Suppressor macrophage (primary cell): ENCODE data around the gene FGF14.

Source experiments
- DNase-seq, 4 experiments: peaks; one replicate each; pipeline ENCODE4 v3.0.0-alpha.2; 2020 to 2022
- total RNA-seq, 17 experiments: gene quantifications; one replicate each; lab custom pipeline; 2026; ENCODE audit warnings: mixed read lengths in 6 of 17, inconsistent platforms in 3 of 17; lab: John Stamatoyannopoulos, UW

The FGF14 gene
- total RNA-seq, result 0 to 5.7 (median 0) reads per million in 17 experiments

DNA sequence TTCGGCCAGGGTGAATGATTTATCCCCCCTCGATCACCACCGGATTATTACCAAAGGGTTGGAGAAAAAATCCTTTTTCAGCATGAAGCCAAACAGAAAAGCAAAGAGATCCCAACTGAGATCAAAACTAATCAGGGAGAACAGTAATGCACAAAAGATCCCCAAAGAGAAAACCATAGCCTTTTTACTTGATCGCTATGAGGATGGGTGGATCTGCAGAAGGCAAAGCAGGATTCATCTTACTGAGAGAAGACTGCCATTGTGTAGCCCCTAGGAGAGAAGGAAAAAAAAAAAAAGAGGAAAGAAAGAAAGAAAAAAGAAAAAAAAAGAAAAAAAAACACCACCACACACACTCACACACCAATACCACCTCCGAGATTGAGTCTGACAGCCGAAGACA, at the start of gene FGF14:
Gene FGF14 (minus strand): TSS at position 283 of the 400 bp plus-strand sequence.
- no peak for DNase-seq

- DNase-seq, result no peak
These were observed 41.4 kb upstream of the FGF14 start for GRCh38 chr13:102443249-102443648.

GRCh38 chr13:102441085-102441484, 39.2 kb upstream of the FGF14 start:
- no peak for DNase-seq

DNA sequence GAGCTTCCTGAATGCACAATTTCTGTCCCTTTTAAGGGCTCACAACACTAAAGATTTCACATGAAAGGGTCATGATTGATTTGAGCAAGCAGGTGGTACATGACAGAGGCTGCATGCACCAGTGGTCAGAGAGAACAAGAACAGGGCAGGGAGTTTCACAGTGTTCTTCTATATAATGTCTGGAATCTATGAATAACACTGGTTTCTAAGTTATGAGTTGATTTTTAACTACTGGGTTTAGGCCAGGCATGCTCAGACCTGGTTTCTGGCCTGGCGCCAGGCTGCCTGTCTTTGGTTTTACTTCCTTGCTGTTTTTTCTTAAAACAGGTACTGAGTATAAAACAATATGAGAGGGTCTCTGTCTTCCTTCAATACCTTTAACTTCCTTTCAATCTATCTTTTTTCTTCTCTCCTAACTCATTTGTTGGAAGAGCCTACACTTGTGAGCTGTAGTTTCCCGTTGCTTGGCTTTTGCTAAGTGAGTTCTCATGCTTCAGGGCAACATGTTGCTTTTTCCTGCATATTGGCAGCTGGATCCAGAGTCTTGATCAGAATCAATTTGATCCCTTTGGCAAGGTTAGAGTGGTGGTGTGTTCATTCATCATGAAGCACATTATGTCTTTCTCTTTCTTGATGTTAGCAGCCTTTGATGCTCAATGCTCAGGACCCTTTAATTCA, 38.5 kb upstream of the FGF14 start:
- DNase-seq, result no peak

GRCh38 chr13:102422690-102423089, 20.8 kb upstream of the FGF14 start:
- no peak for DNase-seq

GRCh38 chr13:102405499-102406100, 3.8 kb upstream of the FGF14 start:
- peak in 1 of 4 experiments; percentile 7 for DNase-seq

- DNase-seq, result no peak
These were observed 442 bp upstream of the FGF14 start for GRCh38 chr13:102402290-102402689.

GRCh38 chr13:102401265-102401664, 583 bp downstream of the FGF14 start:
- no peak for DNase-seq

GRCh38 chr13:102400675-102401145, 1.1 kb downstream of the FGF14 start:
- DNase-seq, result no peak

DNA sequence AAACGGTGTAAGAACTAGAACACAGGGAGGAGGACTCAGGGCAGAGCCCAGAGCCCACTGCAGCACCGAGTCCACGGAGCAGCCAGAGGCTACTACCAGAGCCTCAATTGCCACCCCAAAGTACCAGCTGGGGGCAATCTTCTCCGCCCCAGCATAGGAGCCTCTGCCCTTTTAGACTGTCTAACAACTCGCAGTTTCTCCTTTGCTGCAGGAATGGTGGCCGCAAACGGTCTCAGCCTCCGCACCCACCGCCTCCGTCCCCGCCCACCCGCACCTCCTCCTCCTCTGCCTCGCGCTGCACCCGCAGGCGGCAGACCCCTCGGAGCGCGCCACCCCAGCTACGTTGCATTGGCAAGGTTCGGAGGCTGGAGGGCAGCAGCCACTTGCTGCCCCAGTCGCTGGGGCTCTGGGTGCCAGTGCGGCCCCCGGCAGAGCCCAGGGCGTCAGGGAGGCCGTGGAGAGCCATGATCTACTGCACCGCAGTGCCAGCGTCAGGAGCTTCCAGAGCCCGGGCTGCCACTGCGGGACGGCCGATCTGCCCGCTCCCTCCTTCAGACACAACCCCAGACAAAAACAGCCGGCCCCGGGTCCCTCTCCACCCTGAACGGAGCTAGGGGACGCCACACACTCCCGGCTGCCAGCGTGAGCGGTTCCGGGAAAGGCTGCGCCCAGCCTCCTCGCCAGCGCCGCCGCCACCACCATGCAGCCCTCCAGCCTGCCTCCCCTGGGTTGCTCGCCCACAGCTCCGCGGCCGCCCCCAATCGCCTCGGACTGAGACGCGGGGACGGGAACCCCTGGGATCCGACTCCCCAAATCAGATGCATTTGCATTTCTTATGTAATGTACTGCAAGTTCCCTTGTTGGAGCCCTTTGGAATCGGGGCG, 1.8 kb downstream of the FGF14 start:
- DNase-seq, result peak in 1 of 4 experiments; percentile 11

DNA sequence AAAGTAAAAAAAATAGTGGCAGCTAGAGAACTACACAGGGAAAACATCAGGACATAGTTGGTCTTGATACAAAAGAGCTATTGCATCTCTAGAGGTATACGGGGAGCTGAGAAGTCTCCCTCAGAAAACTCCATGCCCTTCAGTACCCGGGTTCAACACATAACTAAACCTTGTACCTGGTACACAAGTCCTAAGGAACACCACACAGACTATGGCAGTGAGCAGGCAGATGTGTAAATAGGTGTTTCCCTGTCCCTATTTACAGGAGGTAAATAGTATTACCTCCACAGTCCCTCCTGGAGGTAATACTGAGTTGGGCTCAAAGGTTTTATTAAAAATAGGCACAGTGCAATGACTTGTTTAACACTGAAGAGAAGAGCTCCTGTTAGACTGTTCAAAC, 5.9 kb downstream of the FGF14 start:
- DNase-seq, result no peak

- DNase-seq, result no peak
These were observed 6.7 kb downstream of the FGF14 start for GRCh38 chr13:102395174-102395573.

GRCh38 chr13:102394158-102395053, 7.4 kb downstream of the FGF14 start:
- DNase-seq, result peak; percentile 91 to 97 (median 94)

DNA sequence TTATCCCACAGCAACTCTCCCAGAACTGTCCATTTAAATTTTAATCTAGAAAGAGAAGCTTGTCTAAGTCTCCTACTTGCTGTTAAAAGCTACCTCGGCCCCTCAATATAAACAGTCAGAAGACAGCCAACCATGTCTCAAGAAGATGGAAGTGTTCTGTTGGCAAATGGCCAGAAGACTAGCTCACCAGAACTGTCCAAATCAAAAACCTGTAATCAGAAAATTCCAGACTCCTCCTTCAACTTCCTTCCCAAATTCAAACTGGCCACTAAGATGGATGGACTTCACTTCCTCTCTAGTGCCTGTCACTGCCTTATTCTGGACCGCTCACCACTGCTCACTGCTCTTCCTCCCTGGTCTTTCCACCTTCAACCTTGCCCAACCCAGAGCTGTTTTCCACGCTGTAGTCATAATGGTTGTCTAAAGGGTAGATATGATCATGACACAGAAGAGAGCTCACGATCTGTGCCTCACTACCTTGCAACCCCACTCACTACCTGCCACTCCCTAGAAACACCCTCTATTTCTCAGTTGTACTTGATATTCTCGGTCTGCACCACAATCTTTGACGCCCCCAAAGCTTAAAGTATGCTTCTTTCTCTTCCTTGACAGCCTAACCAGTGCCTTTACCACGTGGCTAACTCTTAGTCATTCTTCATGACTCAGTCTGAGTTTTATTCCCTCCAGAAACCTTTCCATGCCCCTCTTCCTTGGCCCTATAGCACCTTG, 9.2 kb downstream of the FGF14 start:
- DNase-seq, result peak in 2 of 4 experiments; percentile 6 to 14

GRCh38 chr13:102386461-102386860, 15.4 kb downstream of the FGF14 start:
- no peak for DNase-seq

DNA sequence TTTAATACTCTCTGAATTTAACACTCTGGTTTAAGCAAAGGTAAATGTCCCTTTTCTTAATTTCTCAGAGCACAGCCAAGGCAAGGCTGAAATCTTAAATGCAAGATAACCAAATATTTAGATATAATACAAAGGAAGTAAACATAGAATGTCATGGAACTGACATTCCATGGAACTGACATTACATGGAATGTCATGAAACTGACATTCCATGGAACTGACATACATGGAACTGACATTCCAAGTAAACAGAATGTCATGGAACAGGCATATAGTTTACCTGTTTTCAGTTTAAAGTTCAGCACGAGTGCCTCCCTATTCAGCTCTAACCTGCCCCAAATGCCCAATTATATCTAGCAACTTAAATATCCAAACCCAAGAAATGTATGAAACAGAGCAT, 21.8 kb downstream of the FGF14 start:
- DNase-seq, result no peak

GRCh38 chr13:102376318-102376717, 25.5 kb downstream of the FGF14 start:
- DNase-seq, result no peak

- DNase-seq, result no peak
These were observed 27.1 kb downstream of the FGF14 start for GRCh38 chr13:102374726-102375125.

GRCh38 chr13:102374233-102374632, 27.6 kb downstream of the FGF14 start:
- DNase-seq, result no peak

GRCh38 chr13:102373221-102373620, 28.6 kb downstream of the FGF14 start:
- DNase-seq, result no peak

DNA sequence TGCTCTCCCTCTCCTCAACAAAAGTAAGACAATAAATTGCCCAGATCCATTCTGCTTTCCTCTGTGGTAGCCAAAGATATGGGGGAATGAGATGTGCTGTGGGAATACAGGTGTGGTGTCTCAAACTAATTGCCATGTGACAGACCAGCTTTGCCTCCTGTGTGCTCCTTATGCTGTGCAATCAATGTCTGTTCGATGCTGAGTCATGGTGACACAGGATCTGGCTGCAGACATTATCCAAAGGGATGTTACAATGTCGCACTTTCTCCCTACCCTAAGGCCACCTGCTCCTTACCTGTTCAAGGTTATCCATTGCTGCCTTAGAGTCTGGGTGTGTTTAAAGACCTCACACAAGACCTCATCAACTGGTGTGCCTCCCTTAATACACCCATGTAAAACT, 32.5 kb downstream of the FGF14 start:
- DNase-seq, result no peak
